Frontal cortex (tissue), 4 donors: ENCODE measurements around the gene OGN. TPM values are rescaled to one million over a fixed set of nuclear protein-coding genes. Genes with fewer than 3 reads are reported as not detected.

Experiments used
- DNase-seq, 2 donors: peaks; one replicate each; pipeline ENCODE4 v3.0.0; 2012; ENCODE audit warnings: low spot score in 2 of 2
- FAIRE-seq: peaks from 2 replicates; lab custom pipeline; 2012; peaks lifted over from hg19 to GRCh38; lab: Jason Lieb, UNC
- total RNA-seq: library from RNA; depleted of rRNA; stranded (reverse); fragments of >200 nt; gene quantifications from one replicate; pipeline ENCODE4 v1.2.3, GENCODE V29; 2014
- donor health status: control.
- donor health status: control.
- donor health status: control.

OGN gene
- total RNA-seq, 1 donor from 2014 or later = 17.5 TPM

DNA sequence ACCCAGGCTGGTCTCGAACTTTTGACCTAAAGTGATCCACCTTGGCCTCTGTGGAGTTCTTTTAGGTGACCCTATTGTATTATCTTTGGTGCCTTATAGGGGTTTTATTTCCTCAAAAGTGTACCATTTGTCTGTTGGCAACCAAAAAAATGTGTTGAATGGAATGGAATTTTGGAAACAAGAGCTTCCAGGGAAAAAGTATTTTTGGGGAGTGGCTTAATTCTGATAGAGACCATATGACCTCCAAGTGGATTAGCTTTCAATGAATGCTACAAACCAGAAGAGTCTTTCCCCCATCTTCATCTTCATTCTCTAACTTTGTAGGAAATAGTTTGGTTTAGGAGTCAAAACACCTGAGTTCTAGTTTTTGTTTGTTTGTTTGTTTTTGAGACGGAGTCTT is 3.4 kb upstream of the OGN start:
- no peak for FAIRE-seq
- DNase-seq = no peak

DNA sequence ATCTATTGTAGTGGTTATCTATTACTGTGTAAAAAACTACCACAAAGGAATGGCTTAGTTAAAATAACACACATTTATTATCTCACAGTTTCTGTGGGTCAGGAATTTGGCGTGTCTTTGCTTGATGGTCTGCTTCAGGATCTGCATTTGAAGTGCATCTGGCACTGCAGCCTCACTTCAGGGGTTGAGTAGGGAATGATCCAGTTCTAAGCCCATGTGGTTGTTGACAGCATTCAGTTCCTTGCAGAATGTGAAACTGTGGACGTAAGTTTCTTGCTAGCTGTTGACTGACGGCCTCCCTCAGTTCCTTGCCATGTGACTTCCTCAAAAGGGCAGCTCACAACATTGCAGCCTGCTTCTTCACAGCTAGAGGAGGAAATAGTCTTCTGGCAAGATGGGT is 2.1 kb upstream of the OGN start:
- peak in 1 of 2 donors; percentile 7 for DNase-seq
- FAIRE-seq = no peak

DNA sequence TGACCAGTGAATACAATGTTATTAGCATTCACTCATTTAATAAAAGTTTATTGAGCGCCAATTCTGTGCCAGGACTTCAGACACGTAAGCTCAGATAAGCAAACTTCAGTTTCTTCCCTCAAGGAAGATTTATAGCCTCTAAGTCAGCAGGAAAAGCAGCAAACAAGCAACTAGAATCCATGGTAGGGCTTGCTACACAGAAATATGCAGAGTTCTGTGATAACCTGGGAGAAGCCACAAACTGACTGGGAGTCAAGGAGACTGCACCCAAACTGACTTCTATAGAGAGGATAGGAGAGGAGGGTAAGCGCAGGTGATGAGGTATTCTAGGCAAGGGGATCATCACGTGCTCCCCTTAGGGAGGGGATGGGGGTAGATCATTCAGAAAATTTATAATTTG is 1.4 kb upstream of the OGN start:
- DNase-seq = no peak
- no peak for FAIRE-seq

DNA sequence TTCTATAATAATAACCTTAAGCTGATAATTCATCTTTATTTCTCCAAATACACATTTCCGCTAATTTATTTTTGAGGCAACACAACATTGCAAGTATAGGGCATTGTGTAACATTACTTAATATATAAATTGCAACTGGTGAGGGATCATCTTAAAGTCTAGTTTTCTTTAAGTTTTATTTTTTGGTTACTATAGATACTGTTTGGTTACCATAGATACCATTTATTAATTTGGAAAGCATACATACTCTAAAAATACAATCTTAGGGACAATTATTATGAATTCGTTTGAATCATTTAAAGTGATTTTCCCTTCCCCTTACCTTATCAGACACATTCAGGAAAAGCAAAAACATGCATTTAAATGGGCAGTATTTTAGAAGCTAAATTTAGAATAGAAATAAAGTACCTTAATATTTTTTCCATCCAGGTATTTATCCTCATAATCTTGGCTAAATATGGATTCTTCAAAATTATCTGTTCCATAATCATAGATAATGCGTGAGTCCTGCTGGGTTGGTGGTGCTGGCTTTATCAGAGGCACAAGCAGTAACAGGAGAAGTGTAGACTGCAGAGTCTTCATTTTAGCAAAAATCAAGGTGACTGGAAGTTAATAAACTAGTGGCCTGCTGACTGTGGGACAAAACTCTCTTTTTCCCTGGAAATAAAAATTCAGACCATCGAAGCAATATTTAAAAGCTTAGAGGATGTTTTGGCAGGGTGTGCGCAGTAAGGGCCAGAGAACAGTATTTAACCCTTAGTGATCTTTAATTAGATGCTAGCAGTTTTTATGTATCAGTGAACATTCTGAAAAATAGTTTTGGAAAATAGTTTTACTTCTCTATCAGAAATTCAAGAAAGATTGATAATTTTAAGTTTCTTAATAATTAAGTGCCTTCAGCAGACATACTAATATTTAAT is 1.3 kb downstream of the OGN start:
- FAIRE-seq (no peak), DNase-seq (no peak)

DNA sequence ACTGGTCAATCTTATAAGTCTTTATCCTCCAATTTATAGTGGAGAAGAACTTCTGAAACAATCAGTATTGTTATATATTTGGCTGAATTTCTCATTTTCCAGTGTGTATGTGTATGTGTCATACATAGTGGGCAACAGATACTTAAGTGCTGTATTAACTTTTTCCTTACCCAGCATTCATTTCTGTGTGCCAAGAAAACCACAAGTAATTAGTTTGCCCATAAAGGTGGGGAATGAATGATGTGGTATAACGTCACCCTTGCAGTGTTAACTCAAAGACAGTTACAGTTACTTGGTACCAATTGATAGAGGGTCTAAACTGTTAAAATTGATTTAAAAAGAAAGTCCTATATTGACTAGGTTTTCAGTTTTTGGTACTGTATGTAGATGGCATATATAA is 2.0 kb downstream of the OGN start:
- DNase-seq (no peak), FAIRE-seq (no peak)

DNA sequence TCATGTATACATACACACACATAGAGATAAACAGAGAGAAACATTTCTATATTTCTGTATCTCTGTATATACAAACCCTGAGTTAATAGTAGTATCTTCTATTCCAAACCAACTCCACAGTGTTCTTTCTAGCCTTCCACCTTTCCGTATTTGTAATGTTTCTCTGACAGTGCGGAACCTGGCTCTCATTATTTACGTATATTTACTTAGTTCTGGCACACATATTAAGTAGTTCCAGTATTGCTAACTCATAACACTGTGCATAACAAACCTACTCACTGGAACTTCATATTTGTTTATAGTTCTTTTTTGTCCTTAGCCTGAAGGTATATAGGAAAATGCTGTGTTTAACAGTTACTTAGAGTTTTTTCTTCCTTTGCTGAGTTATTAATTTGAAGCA is 6.5 kb downstream of the OGN start:
- no peak for DNase-seq
- FAIRE-seq = no peak

DNA sequence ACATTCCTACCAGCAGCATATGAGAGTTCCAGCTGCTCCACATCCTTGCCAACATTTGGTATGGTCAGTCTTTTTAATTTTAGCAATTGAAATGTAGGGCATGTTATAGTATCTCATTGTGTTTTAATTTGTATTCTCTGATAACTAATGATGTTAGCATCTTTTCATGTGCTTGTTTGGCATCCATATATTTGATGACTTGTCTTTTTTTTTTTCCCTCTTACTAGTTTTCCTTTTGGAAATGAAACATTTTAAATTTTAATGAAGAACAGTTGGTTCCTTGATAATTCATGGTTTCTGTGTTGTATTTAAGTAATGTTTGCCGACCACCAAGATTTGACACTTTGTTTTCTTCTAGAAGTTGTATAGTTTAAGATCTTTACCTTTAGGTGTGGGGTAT is 8.8 kb downstream of the OGN start:
- DNase-seq (no peak), FAIRE-seq (no peak)

DNA sequence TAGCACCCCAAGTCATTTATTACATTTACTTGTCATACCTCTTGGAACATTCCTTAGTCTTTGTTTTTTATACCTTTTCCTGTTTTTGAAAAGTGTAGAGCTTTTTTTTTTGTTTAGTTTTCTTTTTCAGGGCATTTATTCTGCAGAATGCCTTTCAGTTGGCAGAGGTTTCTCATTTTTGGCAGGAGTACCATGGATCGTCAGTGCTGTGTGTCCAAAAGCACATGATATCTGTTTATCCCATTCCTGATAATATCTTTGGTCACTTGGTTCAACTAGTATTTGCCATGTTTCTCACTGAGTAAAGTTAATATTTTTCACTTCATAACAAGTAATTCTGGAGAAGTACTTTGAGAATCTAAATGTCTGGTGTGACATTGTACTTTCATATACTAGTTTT is 10.7 kb downstream of the OGN start:
- DNase-seq (no peak), FAIRE-seq (no peak)

DNA sequence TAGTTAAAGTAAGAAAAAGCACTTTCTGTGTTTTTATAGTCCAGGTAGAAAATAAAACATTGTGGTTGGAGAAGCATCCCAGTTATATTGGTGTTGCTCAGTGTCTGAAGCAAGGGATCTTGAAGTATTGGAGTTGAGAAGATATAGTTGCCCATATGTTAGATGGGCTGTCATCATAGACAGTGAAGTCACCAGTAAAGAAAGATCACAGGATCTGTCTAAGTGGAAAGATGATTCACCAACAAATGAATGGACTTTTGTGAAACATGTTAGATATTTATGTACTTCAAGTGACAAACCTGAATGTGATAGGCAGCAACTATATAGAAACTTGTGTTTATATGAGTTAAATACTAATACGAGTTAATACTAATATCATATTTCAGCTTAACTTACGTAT is 11.7 kb downstream of the OGN start:
- DNase-seq (no peak), FAIRE-seq (no peak)

DNA sequence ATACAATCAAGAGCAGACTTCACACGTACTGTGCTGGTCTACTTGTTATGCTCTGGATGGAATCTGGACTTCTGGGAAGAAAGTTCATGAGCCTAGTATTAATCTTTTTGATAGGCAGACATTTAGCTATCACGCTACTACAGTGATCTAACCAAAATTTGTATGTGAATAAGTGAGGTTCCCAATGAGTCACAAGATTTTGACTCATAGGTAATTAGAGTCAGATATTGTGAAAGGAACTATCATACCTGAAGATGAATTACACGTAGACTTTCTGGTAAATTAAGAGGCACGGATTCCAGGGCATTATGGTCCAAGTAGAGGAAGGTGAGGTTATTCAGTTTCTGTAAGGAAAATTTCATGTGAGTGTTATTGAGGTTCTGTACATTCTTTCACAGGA is 18.4 kb downstream of the OGN start:
- FAIRE-seq (no peak), DNase-seq (no peak)

DNA sequence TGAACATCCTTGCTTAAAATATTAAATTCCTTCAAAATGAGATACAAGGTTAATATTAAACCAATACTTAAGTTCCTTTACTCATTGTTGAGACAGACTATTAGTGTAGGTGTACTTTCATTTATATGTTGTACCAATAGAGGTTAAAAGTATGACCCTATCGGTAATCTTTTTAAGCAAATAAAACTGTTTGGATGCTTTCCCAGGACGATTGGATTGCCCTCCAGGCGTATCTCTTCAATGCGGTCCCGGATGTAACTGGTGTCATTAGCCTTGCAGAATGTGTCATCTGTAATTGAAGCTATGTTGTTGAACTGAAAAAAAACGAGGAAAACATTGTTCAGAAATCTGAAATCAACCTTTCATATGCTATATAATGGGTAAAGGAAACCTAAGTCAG is 18.9 kb downstream of the OGN start:
- DNase-seq (no peak), FAIRE-seq (no peak)

DNA sequence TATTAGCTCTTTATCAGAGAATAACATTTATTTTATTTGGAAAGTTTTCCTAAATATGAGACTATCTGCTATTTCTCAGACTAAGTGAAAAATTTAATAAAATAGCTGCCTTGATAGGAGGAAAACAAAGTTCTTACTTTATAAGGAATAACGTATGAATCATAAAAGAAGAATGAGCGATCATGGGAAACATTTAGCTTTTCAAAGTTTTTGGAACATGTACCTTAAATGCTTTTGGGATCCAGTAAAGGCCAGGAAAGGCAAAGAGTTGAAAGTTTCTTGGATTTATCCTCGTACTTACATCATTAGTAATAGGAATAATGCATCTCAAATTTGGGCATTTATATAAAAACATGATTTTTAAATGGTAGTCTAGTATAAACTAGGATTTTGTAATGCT is 19.4 kb downstream of the OGN start:
- FAIRE-seq (no peak), DNase-seq (no peak)

DNA sequence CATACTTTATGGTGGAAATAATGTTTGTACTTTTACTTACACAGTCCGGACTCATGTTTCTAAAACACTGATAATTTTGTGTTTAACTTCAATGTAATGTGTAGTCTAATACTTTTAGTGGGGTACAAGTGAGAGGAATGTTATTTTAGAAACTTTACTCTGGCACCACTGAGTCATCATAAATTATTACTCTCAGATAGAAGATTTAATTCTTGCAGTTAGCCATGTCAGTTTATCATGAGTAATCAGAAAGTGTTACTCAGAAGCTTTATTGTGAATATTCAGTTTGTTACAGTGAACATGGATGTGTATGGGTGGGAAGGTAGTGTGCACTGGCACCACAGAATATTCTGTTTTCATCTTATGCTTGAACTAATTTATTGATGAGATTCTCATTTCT is 20.0 kb downstream of the OGN start:
- FAIRE-seq (no peak), DNase-seq (no peak)

DNA sequence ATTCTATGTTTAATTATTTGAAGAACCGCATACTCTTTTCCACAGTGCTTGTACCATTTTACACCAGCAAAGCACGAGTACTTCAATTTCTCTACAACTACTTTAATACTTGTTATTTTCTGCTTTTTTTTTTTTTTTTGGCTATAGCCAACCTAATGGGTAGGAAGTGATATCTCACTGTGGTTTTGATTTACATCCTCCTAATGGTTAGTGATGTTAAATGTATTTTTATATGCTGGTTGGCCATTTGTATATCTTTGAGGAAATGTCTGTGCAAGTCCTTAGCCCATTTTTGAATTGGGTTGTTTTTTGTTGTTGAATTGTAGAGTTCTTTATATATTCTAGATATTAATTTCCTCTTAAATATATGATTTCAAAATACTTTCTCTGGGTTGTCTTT is 22.6 kb downstream of the OGN start:
- no peak for DNase-seq
- FAIRE-seq = peak; percentile 57

DNA sequence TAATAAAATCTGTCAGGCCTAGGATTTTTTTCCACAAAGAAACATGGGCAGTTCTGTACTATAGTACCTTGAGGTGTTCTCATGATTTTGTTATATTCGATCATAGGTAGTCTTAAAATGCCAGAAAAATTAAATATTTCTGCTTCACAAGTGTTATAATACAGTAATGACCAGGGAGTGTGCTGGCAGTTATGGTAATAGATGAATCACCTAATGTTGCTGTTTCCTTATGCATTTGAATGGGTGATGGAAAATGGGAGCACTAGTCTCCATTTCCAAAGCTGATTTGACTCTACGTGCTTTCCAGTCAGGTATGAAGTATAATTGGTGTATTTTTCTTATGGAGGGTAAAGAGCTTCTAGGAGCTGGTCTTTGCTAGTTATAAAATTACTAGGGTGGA is 23.8 kb downstream of the OGN start:
- FAIRE-seq = no peak

DNA sequence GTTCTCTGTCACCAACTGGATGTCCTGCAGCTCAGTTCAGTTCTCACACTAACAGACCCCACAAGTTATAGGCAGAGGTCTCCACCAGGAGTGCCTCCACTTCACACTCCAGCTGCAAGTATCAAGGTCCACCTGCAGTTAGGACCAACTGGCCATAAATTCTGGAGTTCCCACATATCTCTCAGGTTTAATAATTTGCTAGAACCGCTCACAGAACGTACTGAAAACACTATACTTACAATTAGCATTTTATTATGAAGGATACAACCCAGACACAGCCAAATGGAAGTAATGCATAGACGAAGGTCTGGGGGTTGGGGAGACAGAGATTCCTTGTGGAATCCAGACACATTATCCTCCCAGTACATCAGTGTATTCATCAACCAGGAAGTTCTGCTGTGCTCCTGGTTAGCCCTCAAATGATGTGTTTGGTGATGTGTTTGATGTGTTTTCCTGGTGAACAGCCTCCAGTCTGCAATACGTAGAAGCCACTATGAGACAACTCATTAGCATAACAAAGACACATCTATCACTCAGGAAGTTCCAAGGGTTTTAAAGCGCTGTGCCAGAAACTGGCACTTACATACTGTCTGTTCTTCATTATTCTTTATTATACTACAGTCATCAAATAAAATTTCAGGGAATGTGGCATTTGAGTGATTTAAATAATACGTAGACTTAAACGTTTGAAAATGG is 25.4 kb downstream of the OGN start:
- DNase-seq (no peak), FAIRE-seq (no peak)

More for the DNA sequence above, 23.8 kb downstream of the OGN start:
- no peak for DNase-seq

DNA sequence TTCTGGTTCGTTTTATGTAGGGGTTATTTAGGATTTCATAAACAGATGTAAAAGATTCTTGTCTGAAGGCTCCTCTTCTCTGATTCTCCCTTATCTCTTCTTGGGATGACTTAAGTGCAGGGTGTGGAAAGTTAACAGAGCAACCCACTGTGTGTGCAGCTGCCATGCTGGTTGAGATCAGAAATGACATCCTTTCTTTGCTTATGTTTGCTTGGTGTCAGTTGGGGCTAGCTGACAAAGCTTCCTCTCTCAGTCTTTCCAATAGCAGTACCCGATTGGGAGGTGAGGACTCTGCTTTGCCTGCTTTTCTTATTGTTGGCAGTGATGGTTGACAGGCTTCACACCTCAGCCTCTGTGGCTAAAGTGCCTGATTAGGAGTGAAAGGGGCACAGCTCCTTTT is 26.5 kb downstream of the OGN start:
- DNase-seq = no peak
- no peak for FAIRE-seq

DNA sequence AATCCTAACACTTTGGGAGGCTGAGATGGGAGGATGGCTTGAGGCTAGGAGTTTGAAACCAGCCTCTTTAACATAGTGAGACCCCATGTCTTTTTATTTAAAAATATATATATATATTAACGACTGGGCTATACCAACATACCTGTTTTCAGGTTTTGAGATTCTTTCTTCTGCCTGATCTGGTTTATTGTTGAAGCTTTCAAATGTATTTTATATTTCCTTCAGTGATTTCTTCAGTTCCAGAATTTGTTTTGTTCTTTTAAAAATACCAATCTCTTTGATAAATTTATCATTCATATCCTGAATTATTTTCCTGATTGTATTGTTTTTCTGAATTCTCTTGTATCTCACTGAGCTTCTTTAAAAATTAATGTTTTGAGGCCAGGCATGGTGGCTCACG is 31.2 kb downstream of the OGN start:
- FAIRE-seq = no peak

DNA sequence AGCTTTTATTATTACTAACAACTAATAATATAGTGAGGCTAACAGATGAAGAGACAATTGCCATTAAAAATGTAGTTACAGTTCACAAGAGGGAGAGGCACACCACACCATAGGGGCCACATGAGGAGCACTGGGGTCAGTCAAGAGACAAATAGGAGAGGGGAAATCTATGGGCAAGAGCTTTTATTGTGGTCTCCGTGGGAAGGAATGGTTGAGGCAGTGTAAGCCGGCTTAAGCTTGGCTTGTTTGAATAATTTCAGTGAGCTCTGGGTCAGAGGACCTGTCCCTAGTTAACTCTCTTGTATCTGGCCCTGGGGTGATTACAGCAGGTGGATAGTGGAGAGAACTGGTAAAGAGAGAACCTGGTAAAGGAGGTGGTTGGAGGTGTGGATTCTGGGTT is 35.3 kb downstream of the OGN start:
- FAIRE-seq (no peak), DNase-seq (no peak)

More for the DNA sequence above, 31.2 kb downstream of the OGN start:
- DNase-seq = no peak

DNA sequence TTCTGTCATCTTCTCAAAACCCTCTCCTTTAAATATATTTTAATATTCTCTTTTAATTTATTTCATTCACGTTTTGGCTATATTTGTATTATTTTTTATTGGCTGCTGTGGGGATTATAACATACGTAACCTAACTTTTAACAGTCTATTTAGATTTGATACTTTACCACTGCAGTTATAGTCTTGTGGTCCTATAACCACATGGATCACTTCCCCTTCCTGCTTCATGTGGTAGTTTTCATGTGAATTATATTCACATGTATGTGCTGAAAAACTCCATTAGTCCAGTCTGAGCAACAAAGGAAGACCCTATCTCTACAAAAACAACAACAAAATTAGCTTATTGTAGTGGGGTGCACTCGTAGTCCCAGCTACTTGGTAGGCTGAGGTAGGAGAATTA is 44.3 kb downstream of the OGN start:
- DNase-seq (no peak), FAIRE-seq (no peak)

DNA sequence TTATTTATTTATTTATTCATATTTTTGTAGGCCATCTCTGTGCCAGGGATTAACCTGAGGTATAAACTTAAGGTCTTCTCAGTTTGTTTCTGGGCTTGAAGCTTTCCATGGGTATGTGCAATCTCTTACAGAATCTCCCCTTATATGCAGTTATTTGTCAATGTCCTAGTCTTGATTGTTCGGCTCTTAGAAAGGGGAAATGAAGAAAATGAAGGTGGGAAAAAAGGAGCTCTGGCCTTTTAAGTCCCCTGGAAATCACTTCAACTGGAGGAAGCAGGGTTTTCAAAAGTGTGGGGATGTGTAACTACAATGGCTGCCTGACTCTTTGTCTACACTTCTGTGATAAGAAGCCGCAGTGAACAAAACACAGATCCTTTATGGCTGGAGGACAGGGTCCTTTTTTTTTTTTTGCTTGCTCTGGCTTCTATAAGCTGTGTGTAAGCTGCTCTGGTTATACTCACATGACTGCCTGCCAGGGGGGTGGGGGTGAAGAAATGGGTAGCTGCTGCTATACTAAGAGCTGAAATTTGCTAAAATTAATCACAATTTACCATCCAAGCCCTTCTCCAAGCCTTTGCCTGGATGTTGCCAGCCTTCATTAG is 44.9 kb downstream of the OGN start:
- DNase-seq = no peak
- no peak for FAIRE-seq
